A673 (cell line): ENCODE data around the gene PAEP. TPM values are rescaled to one million over a fixed set of nuclear protein-coding genes. Genes with fewer than 3 reads are reported as not detected.

Experiments
- BruUV-seq: library from RNA; stranded (reverse); fragments of 400-500 nt; replicated peaks from 2 replicates; lab custom pipeline; 2021; lab: Mats Ljungman, UMichigan
- CTCF ChIA-PET: fragments of 300-600 bp; sonication (Branson Sonifier 250); formaldehyde crosslinking; loops from one replicate; lab custom pipeline; 2022; ENCODE audit warnings: antibody characterized with exemption; lab: Charles Lee
- POLR2A ChIA-PET: fragments of 300-600 bp; sonication (Branson Sonifier 250); formaldehyde crosslinking; loops from one replicate; lab custom pipeline; 2022; ENCODE audit warnings: antibody characterized with exemption; ENCODE audit not compliant: low non-redundant PET; lab: Charles Lee
- DNase-seq: peaks from one replicate; pipeline ENCODE4 v3.0.0-alpha.2; 2015; ENCODE audit warnings: low spot score
- H3K27ac ChIP-seq: fragments of 200-600 bp; sonication (generic); 2 replicates; pipeline ENCODE4 v1.5.1; 2016; ENCODE audit warnings: mixed run types, low read depth, mild to moderate bottlenecking, mixed read lengths, antibody characterized with exemption, low read length; ENCODE audit not compliant: poor library complexity, severe bottlenecking
- H3K27me3 ChIP-seq: fragments of 200-600 bp; sonication (generic); replicated peaks from 2 replicates; pipeline ENCODE4 v1.6.1; 2017; ENCODE audit warnings: mixed run types, low read depth, mild to moderate bottlenecking, mixed read lengths, antibody characterized with exemption, low read length; ENCODE audit not compliant: insufficient read depth, poor library complexity
- H3K36me3 ChIP-seq: fragments of 200-600 bp; sonication (generic); 2 replicates; pipeline ENCODE4 v1.6.1; 2016; ENCODE audit warnings: mixed run types, mild to moderate bottlenecking, mixed read lengths, antibody characterized with exemption, low read length; ENCODE audit not compliant: insufficient read depth, poor library complexity, severe bottlenecking
- H3K4me1 ChIP-seq: fragments of 200-600 bp; sonication (generic); 2 replicates; pipeline ENCODE4 v1.6.1; 2017; ENCODE audit warnings: mixed run types, mild to moderate bottlenecking, mixed read lengths, antibody characterized with exemption, low read length; ENCODE audit not compliant: insufficient read depth, poor library complexity, severe bottlenecking
- H3K4me3 ChIP-seq: fragments of 200-600 bp; sonication (generic); 2 replicates; pipeline ENCODE4 v1.5.1; 2016; ENCODE audit warnings: low read depth, mixed run types, mild to moderate bottlenecking, mixed read lengths, low read length; ENCODE audit not compliant: poor library complexity, severe bottlenecking
- H3K9me3 ChIP-seq: fragments of 200-600 bp; sonication (generic); 2 replicates; pipeline ENCODE4 v1.6.1; 2016; ENCODE audit warnings: mixed run types, low read depth, mild to moderate bottlenecking, mixed read lengths, antibody characterized with exemption, low read length; ENCODE audit not compliant: poor library complexity, severe bottlenecking
- EZH2 ChIP-seq: fragments of 200-600 bp; sonication (generic); IDR thresholded peaks from 2 replicates; pipeline ENCODE4 v1.6.1; 2017; ENCODE audit warnings: borderline replicate concordance, low read depth, mild to moderate bottlenecking, mixed read lengths, antibody characterized with exemption, low read length; ENCODE audit not compliant: poor library complexity, severe bottlenecking
- intact Hi-C: fragments of 100-400 bp; cut with micrococcal nuclease; formaldehyde crosslinking; loops from one replicate; pipeline ENCODE4 v1.10.0; 2022; ENCODE audit not compliant: unreplicated experiment
- total RNA-seq: library from RNA; stranded (reverse); gene quantifications from 2 replicates; pipeline ENCODE4 v1.2.3, GENCODE V29; 2021
- TF ChIP-seq, protein P1 (sequence below): fragments of 300-800, 200-600 bp; sonication (generic); conservative IDR thresholded peaks from 2 replicates; pipeline ENCODE4 v1.5.1; 2017; ENCODE audit warnings: low read depth, mild to moderate bottlenecking, antibody characterized with exemption, low read length, moderate library complexity, mixed read lengths

PAEP gene
- total RNA-seq, 1 experiment from 2014 or later: not detected

DNA sequence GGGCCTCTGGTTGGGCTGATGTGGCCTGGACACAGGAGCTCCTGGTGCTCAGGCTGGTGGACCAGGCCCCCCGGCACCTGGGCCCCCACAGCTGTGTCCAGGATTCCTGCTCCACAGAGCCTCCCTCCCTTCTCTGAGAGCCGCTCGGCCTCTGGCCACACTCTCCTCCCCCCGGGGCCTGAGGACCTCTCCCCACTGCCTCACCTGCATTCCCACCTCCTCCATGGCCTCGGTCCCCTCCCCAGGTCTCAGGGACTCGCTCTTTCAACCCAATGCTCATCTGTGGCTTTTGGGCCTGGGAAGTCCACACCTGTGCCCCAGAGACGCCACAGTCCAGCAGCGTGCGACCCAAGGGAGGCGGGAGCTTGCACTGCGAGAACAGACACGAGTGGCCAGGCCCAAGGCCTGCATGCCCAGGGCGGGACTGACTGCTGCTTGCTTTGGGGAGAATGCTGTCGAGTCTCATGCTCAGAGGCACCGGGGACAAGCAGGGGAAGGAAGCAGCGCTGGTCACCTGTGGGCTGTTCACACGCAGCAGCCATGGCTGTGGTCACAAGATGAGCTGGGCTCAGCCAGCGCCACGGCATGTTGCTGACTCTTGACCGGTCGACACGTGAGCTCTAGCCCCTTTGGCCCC, 14.6 kb downstream of the PAEP start:
- Histone ChIP-seq H3K4me1 (no peaks in the 10 kb centered on the region), H3K36me3 (no peaks in the 10 kb centered on the region), H3K4me3 (no peak overlapping the region), H3K27ac (no peak overlapping the region), H3K9me3 (no peaks in the 10 kb centered on the region), H3K27me3 (peaks cover 9% of the 10 kb centered on the region)
- intact Hi-C loops: no loop called here
- TF ChIP-seq, protein P1, sequence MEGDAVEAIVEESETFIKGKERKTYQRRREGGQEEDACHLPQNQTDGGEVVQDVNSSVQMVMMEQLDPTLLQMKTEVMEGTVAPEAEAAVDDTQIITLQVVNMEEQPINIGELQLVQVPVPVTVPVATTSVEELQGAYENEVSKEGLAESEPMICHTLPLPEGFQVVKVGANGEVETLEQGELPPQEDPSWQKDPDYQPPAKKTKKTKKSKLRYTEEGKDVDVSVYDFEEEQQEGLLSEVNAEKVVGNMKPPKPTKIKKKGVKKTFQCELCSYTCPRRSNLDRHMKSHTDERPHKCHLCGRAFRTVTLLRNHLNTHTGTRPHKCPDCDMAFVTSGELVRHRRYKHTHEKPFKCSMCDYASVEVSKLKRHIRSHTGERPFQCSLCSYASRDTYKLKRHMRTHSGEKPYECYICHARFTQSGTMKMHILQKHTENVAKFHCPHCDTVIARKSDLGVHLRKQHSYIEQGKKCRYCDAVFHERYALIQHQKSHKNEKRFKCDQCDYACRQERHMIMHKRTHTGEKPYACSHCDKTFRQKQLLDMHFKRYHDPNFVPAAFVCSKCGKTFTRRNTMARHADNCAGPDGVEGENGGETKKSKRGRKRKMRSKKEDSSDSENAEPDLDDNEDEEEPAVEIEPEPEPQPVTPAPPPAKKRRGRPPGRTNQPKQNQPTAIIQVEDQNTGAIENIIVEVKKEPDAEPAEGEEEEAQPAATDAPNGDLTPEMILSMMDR: no peak
- TF ChIP-seq EZH2: no peak
- CTCF ChIA-PET: no interaction called here
- POLR2A ChIA-PET: no interaction called here
- no peak for DNase-seq
- BruUV-seq: no TSS peak

DNA sequence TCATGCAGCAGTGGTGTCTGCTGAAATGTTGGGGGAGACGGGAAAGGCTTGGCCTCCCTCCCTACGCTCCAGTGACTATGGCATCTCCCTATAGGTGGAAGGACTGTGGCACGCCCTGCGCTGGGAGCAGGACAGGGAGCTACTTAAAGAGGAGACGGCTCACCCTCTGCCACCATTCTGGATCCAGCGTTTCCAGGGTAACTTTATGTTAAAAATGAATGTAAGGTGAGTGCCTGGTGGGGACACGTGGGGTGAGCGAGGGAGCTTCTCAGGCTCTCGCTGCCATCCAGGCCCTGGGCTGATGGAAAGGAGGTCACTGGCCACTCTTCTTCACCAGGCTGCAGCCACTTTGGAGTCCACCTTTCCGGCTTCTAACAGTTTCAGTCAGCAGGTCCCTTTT, 15.7 kb downstream of the PAEP start:
- Histone ChIP-seq H3K27ac (no peak overlapping the region), H3K4me3 (no peak overlapping the region), H3K4me1 (no peaks in the 10 kb centered on the region), H3K36me3 (no peaks in the 10 kb centered on the region), H3K27me3 (peaks cover 2% of the 10 kb centered on the region), H3K9me3 (no peaks in the 10 kb centered on the region)
- intact Hi-C loops: no loop called here
- no peak for DNase-seq
- CTCF ChIA-PET: no interaction called here
- POLR2A ChIA-PET: no interaction called here
- TF ChIP-seq, protein P1: no peak
- TF ChIP-seq EZH2: no peak
- no TSS peak for BruUV-seq

DNA sequence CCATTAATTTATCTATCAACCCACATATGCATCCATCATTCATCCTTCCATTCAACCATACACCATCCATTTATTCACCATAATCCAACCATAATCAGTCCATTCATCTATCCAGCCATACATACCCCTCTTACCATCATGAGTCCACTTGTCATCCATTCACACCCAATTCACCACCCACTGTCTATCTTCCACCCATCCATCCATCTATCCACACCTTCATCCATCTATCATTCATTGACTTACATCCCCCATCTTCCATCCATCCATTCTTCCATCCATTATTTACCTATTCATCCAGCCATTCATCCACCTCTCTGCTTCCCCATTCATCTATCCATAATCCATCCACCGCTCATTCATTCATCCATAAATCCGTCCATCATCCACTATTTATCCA, 17.8 kb downstream of the PAEP start:
- Histone ChIP-seq H3K4me1 (no peaks in the 10 kb centered on the region), H3K9me3 (no peaks in the 10 kb centered on the region), H3K4me3 (no peak overlapping the region), H3K27me3 (peaks cover 2% of the 10 kb centered on the region), H3K27ac (no peak overlapping the region), H3K36me3 (no peaks in the 10 kb centered on the region)
- ChIA-PET CTCF (no interaction called here), POLR2A (no interaction called here)
- intact Hi-C loops: no loop called here
- no TSS peak for BruUV-seq
- no peak for DNase-seq
- TF ChIP-seq, protein P1: no peak
- no peak for TF ChIP-seq EZH2
